SJSA1 (cell line): Measurements from ENCODE around the gene AURKA. TPM values are rescaled to one million over a fixed set of nuclear protein-coding genes. Genes with fewer than 3 reads are reported as not detected.
A peak's percentile ranks its signal among the peaks of the same experiment; 100 is the strongest.
"Not testable (repeated sequence)": the region's sequence is repeated elsewhere in the genome, so short reads cannot be mapped to it uniquely, and the experiment has no call there.

Experiments
- DNase-seq, 2 experiments: peaks; one replicate each; pipeline ENCODE4 v3.0.0-alpha.2; 2015 to 2020; ENCODE audit warnings: low spot score in 2 of 2, low read depth in 1 of 2
- H3K27ac ChIP-seq: fragments of 250-450 bp; sonication (Bioruptor Pico); 2 replicates; pipeline ENCODE4 v1.5.1; 2020; ENCODE audit warnings: mild to moderate bottlenecking, moderate library complexity
- H3K27me3 ChIP-seq: fragments of 250-450 bp; sonication (Bioruptor Pico); replicated peaks from 2 replicates; pipeline ENCODE4 v1.5.1; 2020; ENCODE audit warnings: mild to moderate bottlenecking, moderate library complexity
- H3K36me3 ChIP-seq: fragments of 250-450 bp; sonication (Bioruptor Pico); 2 replicates; pipeline ENCODE4 v1.5.1; 2020; ENCODE audit warnings: mild to moderate bottlenecking
- H3K4me1 ChIP-seq: fragments of 250-450 bp; sonication (Bioruptor Pico); replicated peaks from 2 replicates; pipeline ENCODE4 v1.6.1; 2021; ENCODE audit warnings: mild to moderate bottlenecking
- H3K4me3 ChIP-seq: fragments of 250-450 bp; sonication (Bioruptor Pico); 2 replicates; pipeline ENCODE4 v1.5.1; 2020; ENCODE audit warnings: mild to moderate bottlenecking
- H3K9me3 ChIP-seq: fragments of 250-450 bp; sonication (Bioruptor Pico); replicated peaks from 2 replicates; pipeline ENCODE4 v1.5.1; 2020; ENCODE audit warnings: mild to moderate bottlenecking
- total RNA-seq: library from RNA; depleted of rRNA; stranded (reverse); fragments of >200 nt; shearing (Covaris generic); gene quantifications from 2 replicates; pipeline ENCODE4 v1.2.3, GENCODE V29; 2014

AURKA gene
- total RNA-seq, 1 experiment from 2014 or later, result 132 TPM

GRCh38 chr20:56358070-56358469 lies 33.9 kb downstream of the AURKA start:
- Histone ChIP-seq H3K9me3 (no peaks in the 10 kb centered on the region), H3K4me1 (peaks cover 16% of the 10 kb centered on the region), H3K4me3 (no peak overlapping the region; the same call in 1 of the 2 replicates), H3K27ac (no peak overlapping the region), H3K27me3 (no peaks in the 10 kb centered on the region; the same call in 1 of the 2 replicates), H3K36me3 (peaks cover 7% of the 10 kb centered on the region; the same call in 1 of the 2 replicates)
- no peak for DNase-seq

GRCh38 chr20:56353356-56353755 lies 38.7 kb downstream of the AURKA start:
- Histone ChIP-seq H3K4me1 (peaks cover 2% of the 10 kb centered on the region), H3K27ac (no peak overlapping the region), H3K4me3 (no peak overlapping the region), H3K36me3 (no peaks in the 10 kb centered on the region), H3K27me3 (no peaks in the 10 kb centered on the region; the same call in 1 of the 2 replicates), H3K9me3 (no peaks in the 10 kb centered on the region; the same call in 1 of the 2 replicates)
- no peak for DNase-seq

GRCh38 chr20:56352345-56353055 lies 39.5 kb downstream of the AURKA start:
- H3K36me3 ChIP-seq, result no peaks in the 10 kb centered on the region
- no peak overlapping the region for H3K27ac ChIP-seq
- no peak overlapping the region for H3K4me3 ChIP-seq
- no peaks in the 10 kb centered on the region; the same call in 1 of the 2 replicates for H3K9me3 ChIP-seq
- H3K27me3 ChIP-seq, result no peaks in the 10 kb centered on the region; the same call in 1 of the 2 replicates
- no peaks in the 10 kb centered on the region for H3K4me1 ChIP-seq
- DNase-seq, result no peak

- no peaks in the 10 kb centered on the region for H3K4me1 ChIP-seq
- no peak for DNase-seq
- no peaks in the 10 kb centered on the region for H3K36me3 ChIP-seq
- no peaks in the 10 kb centered on the region; the same call in 1 of the 2 replicates for H3K27me3 ChIP-seq
- H3K4me3 ChIP-seq, result no peak overlapping the region
- no peaks in the 10 kb centered on the region; the same call in 1 of the 2 replicates for H3K9me3 ChIP-seq
- H3K27ac ChIP-seq, result no peak overlapping the region
Measured at GRCh38 chr20:56350842-56351241, 41.2 kb downstream of the AURKA start.

GRCh38 chr20:56348746-56349145 lies 43.3 kb downstream of the AURKA start:
- no peak overlapping the region for H3K4me3 ChIP-seq
- no peak overlapping the region for H3K27ac ChIP-seq
- no peaks in the 10 kb centered on the region for H3K4me1 ChIP-seq
- no peaks in the 10 kb centered on the region for H3K27me3 ChIP-seq
- H3K9me3 ChIP-seq, result no peaks in the 10 kb centered on the region; the same call in 1 of the 2 replicates
- no peaks in the 10 kb centered on the region for H3K36me3 ChIP-seq
- DNase-seq, result no peak

GRCh38 chr20:56348305-56348693 lies 43.7 kb downstream of the AURKA start:
- no peak overlapping the region for H3K27ac ChIP-seq
- H3K4me3 ChIP-seq, result no peak overlapping the region
- H3K9me3 ChIP-seq, result no peaks in the 10 kb centered on the region; the same call in 1 of the 2 replicates
- no peaks in the 10 kb centered on the region for H3K4me1 ChIP-seq
- H3K27me3 ChIP-seq, result no peaks in the 10 kb centered on the region
- no peak for DNase-seq
- H3K36me3 ChIP-seq, result no peaks in the 10 kb centered on the region

- H3K4me3 ChIP-seq, result no peak overlapping the region
Measured at GRCh38 chr20:56347628-56348304, 44.2 kb downstream of the AURKA start.

GRCh38 chr20:56345911-56346310 lies 46.1 kb downstream of the AURKA start:
- no peaks in the 10 kb centered on the region for H3K36me3 ChIP-seq
- H3K4me1 ChIP-seq, result no peaks in the 10 kb centered on the region
- no peak overlapping the region for H3K4me3 ChIP-seq
- no peaks in the 10 kb centered on the region; the same call in 1 of the 2 replicates for H3K9me3 ChIP-seq
- DNase-seq, result no peak
- no peak overlapping the region for H3K27ac ChIP-seq
- H3K27me3 ChIP-seq, result no peaks in the 10 kb centered on the region

More at GRCh38 chr20:56347628-56348304, 44.2 kb downstream of the AURKA start:
- Histone ChIP-seq H3K4me1 (no peaks in the 10 kb centered on the region), H3K36me3 (no peaks in the 10 kb centered on the region), H3K27ac (no peak overlapping the region), H3K9me3 (no peaks in the 10 kb centered on the region; the same call in 1 of the 2 replicates), H3K27me3 (no peaks in the 10 kb centered on the region)
- DNase-seq, result no peak

GRCh38 chr20:56343861-56344381 lies 48.1 kb downstream of the AURKA start:
- Histone ChIP-seq H3K9me3 (no peaks in the 10 kb centered on the region), H3K36me3 (no peaks in the 10 kb centered on the region), H3K27ac (no peak overlapping the region), H3K27me3 (no peaks in the 10 kb centered on the region), H3K4me3 (no peak overlapping the region), H3K4me1 (no peaks in the 10 kb centered on the region)
- peak in 1 of 2 experiments; percentile 50 for DNase-seq

GRCh38 chr20:56342783-56343182 lies 49.2 kb downstream of the AURKA start:
- H3K4me3 ChIP-seq, result no peak overlapping the region
- no peaks in the 10 kb centered on the region for H3K9me3 ChIP-seq
- H3K27me3 ChIP-seq, result no peaks in the 10 kb centered on the region
- H3K4me1 ChIP-seq, result no peaks in the 10 kb centered on the region
- no peak for DNase-seq
- no peak overlapping the region for H3K27ac ChIP-seq
- no peaks in the 10 kb centered on the region for H3K36me3 ChIP-seq

- not testable (repeated sequence) for H3K27me3 ChIP-seq, H3K4me3 ChIP-seq, DNase-seq, H3K36me3 ChIP-seq, H3K4me1 ChIP-seq, H3K27ac ChIP-seq, H3K9me3 ChIP-seq
Measured at GRCh38 chr20:56336709-56337108, 55.3 kb downstream of the AURKA start.

GRCh38 chr20:56328861-56329260 lies 63.2 kb downstream of the AURKA start:
- H3K4me3 ChIP-seq, result no peak overlapping the region
- H3K9me3 ChIP-seq, result no peaks in the 10 kb centered on the region
- H3K27ac ChIP-seq, result no peak overlapping the region
- H3K4me1 ChIP-seq, result no peaks in the 10 kb centered on the region
- H3K27me3 ChIP-seq, result no peaks in the 10 kb centered on the region
- H3K36me3 ChIP-seq, result no peaks in the 10 kb centered on the region
- DNase-seq, result no peak

GRCh38 chr20:56324806-56325205 lies 67.2 kb downstream of the AURKA start:
- Histone ChIP-seq H3K9me3 (no peaks in the 10 kb centered on the region), H3K27me3 (no peaks in the 10 kb centered on the region), H3K4me3 (no peak overlapping the region), H3K36me3 (no peaks in the 10 kb centered on the region), H3K27ac (no peak overlapping the region), H3K4me1 (no peaks in the 10 kb centered on the region)
- DNase-seq, result no peak

- no peaks in the 10 kb centered on the region for H3K36me3 ChIP-seq
- H3K4me3 ChIP-seq, result no peak overlapping the region
- no peaks in the 10 kb centered on the region for H3K4me1 ChIP-seq
- DNase-seq, result no peak
- no peak overlapping the region for H3K27ac ChIP-seq
- no peaks in the 10 kb centered on the region for H3K9me3 ChIP-seq
- no peaks in the 10 kb centered on the region for H3K27me3 ChIP-seq
Measured at GRCh38 chr20:56323656-56324055, 68.4 kb downstream of the AURKA start.
